Measurements from ENCODE around the gene ACSF3. TPM values are rescaled to one million over a fixed set of nuclear protein-coding genes. Genes with fewer than 3 reads are reported as not detected.
"Not testable (repeated sequence)": the region's sequence is repeated elsewhere in the genome, so short reads cannot be mapped to it uniquely, and the experiment has no call there.

ACSF3 gene
- total and polyA plus RNA-seq, 7 donors, result 19.7 to 42.2 (median 28.2) TPM

GRCh38 chr16:89090182-89090630, 3.4 kb upstream of the ACSF3 start:
- H3K36me3 ChIP-seq, result no peaks in the 10 kb centered on the region
- H3K4me3 ChIP-seq, result no peak overlapping the region

GRCh38 chr16:89090669-89091426, 2.8 kb upstream of the ACSF3 start:
- Histone ChIP-seq H3K9me3 (no peaks in the 10 kb centered on the region), H3K4me3 (no peak overlapping the region), H3K27me3 (peaks cover 4 to 54% (median 35%) of the 10 kb centered on the region in 3 donors), H3K4me1 (peaks cover 0 to 26% (median 18%) of the 10 kb centered on the region in 4 donors), H3K27ac (no peak overlapping the region), H3K36me3 (no peaks in the 10 kb centered on the region)
- intact Hi-C loops (cut with DNase I), result loop anchor here (5.0 kb wide), 2 partner anchors 126 to 154 kb away; partner anchors contain the start of gene ZNF778
- no peak for DNase-seq
- 64 to 65% methylated on average over 17 of the region's 17 CpGs for WGBS, 2 donors
- TF ChIP-seq EP300 (IDR thresholded peaks at IDR 0.05) (no peak), POLR2AphosphoS5 (IDR thresholded peaks at IDR 0.05) (no peak), POLR2A (IDR thresholded peaks at IDR 0.05) (no peak), CTCF (IDR thresholded peaks at IDR 0.05) (no peak)

More at GRCh38 chr16:89090182-89090630, 3.4 kb upstream of the ACSF3 start:
- peaks cover 0 to 19% (median 11%) of the 10 kb centered on the region in 4 donors for H3K4me1 ChIP-seq
- TF ChIP-seq POLR2A (IDR thresholded peaks at IDR 0.05) (no peak), POLR2AphosphoS5 (IDR thresholded peaks at IDR 0.05) (no peak), CTCF (IDR thresholded peaks at IDR 0.05) (no peak), EP300 (IDR thresholded peaks at IDR 0.05) (no peak)
- no peaks in the 10 kb centered on the region for H3K9me3 ChIP-seq
- no peak for DNase-seq
- WGBS, 2 donors, result 27 to 54% methylated on average over 16 of the region's 16 CpGs
- intact Hi-C loops (cut with DNase I), result loop anchor here (5.0 kb wide), 2 partner anchors 127 to 153 kb away; partner anchors contain the start of gene ZNF778
- no peak overlapping the region for H3K27ac ChIP-seq
- H3K27me3 ChIP-seq, result peaks cover 4 to 60% (median 40%) of the 10 kb centered on the region in 3 donors

GRCh38 chr16:89092013-89092412, 1.6 kb upstream of the ACSF3 start:
- Histone ChIP-seq H3K9me3 (no peaks in the 10 kb centered on the region), H3K4me1 (peaks cover 0 to 28% (median 24%) of the 10 kb centered on the region in 4 donors), H3K27ac (no peak overlapping the region), H3K36me3 (no peaks in the 10 kb centered on the region), H3K4me3 (no peak overlapping the region), H3K27me3 (peaks cover 4 to 42% (median 35%) of the 10 kb centered on the region in 3 donors)
- intact Hi-C loops (cut with DNase I), result loop anchor here (5.0 kb wide), 2 partner anchors 125 to 155 kb away; partner anchors contain the start of gene ZNF778
- 75 to 78% methylated on average over 7 of the region's 7 CpGs for WGBS, 2 donors
- DNase-seq, result no peak
- TF ChIP-seq POLR2AphosphoS5 (IDR thresholded peaks at IDR 0.05) (no peak), POLR2A (IDR thresholded peaks at IDR 0.05) (no peak), CTCF (IDR thresholded peaks at IDR 0.05) (no peak), EP300 (IDR thresholded peaks at IDR 0.05) (no peak)

- Histone ChIP-seq H3K27ac (peak overlapping the region; percentile 62 to 80 (median 68)), H3K4me1 (peaks cover 0 to 32% (median 25%) of the 10 kb centered on the region in 4 donors), H3K4me3 (peak overlapping the region; percentile 52 to 86 (median 82)), H3K27me3 (peaks cover 1 to 31% (median 28%) of the 10 kb centered on the region in 3 donors)
- H3K9me3 ChIP-seq, H3K36me3 ChIP-seq, DNase-seq: not testable (repeated sequence)
- intact Hi-C loops (cut with DNase I), result loop anchor here (5.0 kb wide), 2 partner anchors 124 to 156 kb away; partner anchors contain the start of gene ZNF778
- WGBS, 2 donors, result 66 to 67% methylated on average over 15 of the region's 15 CpGs
These were observed 425 bp upstream of the ACSF3 start for GRCh38 chr16:89093252-89093601.

- intact Hi-C loops (cut with DNase I), result loop anchor here (5.0 kb wide), 2 partner anchors 123 to 157 kb away; partner anchors contain the start of gene ZNF778
- no peak for TF ChIP-seq CTCF (IDR thresholded peaks at IDR 0.05)
- TF ChIP-seq POLR2AphosphoS5 (IDR thresholded peaks at IDR 0.05), result no peak
- TF ChIP-seq EP300 (IDR thresholded peaks at IDR 0.05), result no peak
- TF ChIP-seq POLR2A (IDR thresholded peaks at IDR 0.05), result no peak
- peaks cover 0 to 4% (median 0%) of the 10 kb centered on the region in 4 donors for H3K36me3 ChIP-seq
- peaks cover 0 to 32% (median 25%) of the 10 kb centered on the region in 4 donors for H3K4me1 ChIP-seq
- peak overlapping the region; percentile 62 to 80 (median 68) for H3K27ac ChIP-seq
- no peaks in the 10 kb centered on the region for H3K9me3 ChIP-seq
- peak overlapping the region; percentile 52 to 86 (median 82) for H3K4me3 ChIP-seq
- 6 to 12% methylated on average over 21 of the region's 21 CpGs for WGBS, 2 donors
- no peak for DNase-seq
- peaks cover 0 to 21% (median 20%) of the 10 kb centered on the region in 3 donors for H3K27me3 ChIP-seq
These were observed 714 bp downstream of the ACSF3 start for GRCh38 chr16:89094252-89094879.

Measured in sigmoid colon (tissue), 7 donors.